Measurements from ENCODE around the gene ALG3. TPM values are rescaled to one million over a fixed set of nuclear protein-coding genes. Genes with fewer than 3 reads are reported as not detected.

ALG3 gene
- total and polyA plus RNA-seq, 9 of the 15 experiments (the other 6 are each of a cell fraction or from before 2014, with no cell fraction given): 37.5 to 107 (median 80.1) TPM

- no peak for TF ChIP-seq DACH1 (IDR thresholded peaks at IDR 0.05; ENCODE audit: partially characterized antibody)
- TF ChIP-seq TFAM (CRISPR knock-in tag; conservative IDR thresholded peaks at IDR 0.05): no peak
Measured at GRCh38 chr3:184222521-184222920, 26.2 kb downstream of the ALG3 start (continued).

- no peaks in the 10 kb centered on the region for H3K9me3 ChIP-seq (replicated peaks; ENCODE audit: control insufficient read depth, insufficient read depth, low read depth, low read length)
- H3K79me2 ChIP-seq (ENCODE audit: control insufficient read depth, insufficient read depth, low read length): no peaks in the 10 kb centered on the region
- DNase-seq (ENCODE audit: extremely low read depth in 1 of 4, low spot score in 3 of 4) (no peak), ATAC-seq (no peak), FAIRE-seq (no peak)
- H3K27ac ChIP-seq (ENCODE audit: extremely low read depth, low read depth, low read length): no peak overlapping the region
- no peaks in the 10 kb centered on the region for H3K4me1 ChIP-seq (replicated peaks in 1 of 2; ENCODE audit: control insufficient read depth in 2 of 2, insufficient read depth in 2 of 2, low read length in 2 of 2)
- ChIA-PET POLR2A (interaction anchor here (0.5 to 1.5 kb wide), 3 partner anchors 9 to 357 kb away, joined by 3 read pairs; no protein-coding TSS in a partner anchor), CTCF (ENCODE audit: low intra/inter-chr PET ratio) (no interaction called here)
- H3K4me2 ChIP-seq (ENCODE audit: insufficient read depth, low read length): no peak overlapping the region
- H4K20me1 ChIP-seq (replicated peaks; ENCODE audit: control insufficient read depth, insufficient read depth, low read length): no peaks in the 10 kb centered on the region
- TF ChIP-seq ZZZ3 (IDR thresholded peaks at IDR 0.05): no peak
- 0 out of 2 replicates have a peak, but pooled peaks have one; percentile 24 for TF ChIP-seq SPI1 (IDR thresholded peaks at IDR 0.05; ENCODE audit: borderline replicate concordance, low read depth, low read length)
- WGBS (ENCODE audit: insufficient coverage, low coverage, missing lambda C conversion rate): 0% methylated on average over 4 of the region's 4 CpGs
- in situ Hi-C loops (cut with MboI): no loop called here
- peaks cover 24 to 38% of the 10 kb centered on the region in 2 experiments; a peak in 4 of 5 replicates for H3K27me3 ChIP-seq (ENCODE audit: control insufficient read depth in 2 of 2, insufficient read depth in 2 of 2, low read length in 2 of 2)
- no peak overlapping the region for H2AFZ ChIP-seq (ENCODE audit: low read depth, low read length)
- no peaks in the 10 kb centered on the region for H3K9me1 ChIP-seq (ENCODE audit: control insufficient read depth, insufficient read depth, low read length)
- no peak overlapping the region for H3K4me3 ChIP-seq
- no TSS peak for BruUV-seq (replicated peaks)
- H3K36me3 ChIP-seq (ENCODE audit: control insufficient read depth, insufficient read depth, low read length): no peaks in the 10 kb centered on the region
- intact Hi-C loops (cut with micrococcal nuclease): no loop called here
- H3K9ac ChIP-seq (ENCODE audit: insufficient read depth in 1 of 2, low read depth in 2 of 2, low read length in 2 of 2): no peak overlapping the region
Measured at GRCh38 chr3:184218814-184219213, 29.9 kb downstream of the ALG3 start.

- POLR2A ChIA-PET: interaction anchor here (0.5 to 1.1 kb wide), 4 partner anchors 12 to 46 kb away, joined by 3 to 4 read pairs (median 3); no protein-coding TSS in a partner anchor
Measured at GRCh38 chr3:184211718-184212117, 37.0 kb downstream of the ALG3 start.

More at GRCh38 chr3:184211718-184212117, 37.0 kb downstream of the ALG3 start:
- Histone ChIP-seq H3K27me3 (ENCODE audit: control insufficient read depth in 2 of 2, insufficient read depth in 2 of 2, low read length in 2 of 2) (peaks cover 26 to 33% of the 10 kb centered on the region in 2 experiments; a peak in 4 of 5 replicates), H2AFZ (ENCODE audit: low read depth, low read length) (no peak overlapping the region), H3K36me3 (ENCODE audit: control insufficient read depth, insufficient read depth, low read length) (no peaks in the 10 kb centered on the region), H3K9me1 (ENCODE audit: control insufficient read depth, insufficient read depth, low read length) (no peaks in the 10 kb centered on the region), H3K79me2 (ENCODE audit: control insufficient read depth, insufficient read depth, low read length) (no peaks in the 10 kb centered on the region), H3K4me3 (no peak overlapping the region), H3K27ac (ENCODE audit: extremely low read depth, low read depth, low read length) (no peak overlapping the region), H4K20me1 (replicated peaks; ENCODE audit: control insufficient read depth, insufficient read depth, low read length) (no peaks in the 10 kb centered on the region), H3K9me3 (replicated peaks; ENCODE audit: control insufficient read depth, insufficient read depth, low read depth, low read length) (no peaks in the 10 kb centered on the region), H3K9ac (ENCODE audit: insufficient read depth in 1 of 2, low read depth in 2 of 2, low read length in 2 of 2) (no peak overlapping the region), H3K4me2 (ENCODE audit: insufficient read depth, low read length) (no peak overlapping the region), H3K4me1 (replicated peaks in 1 of 2; ENCODE audit: control insufficient read depth in 2 of 2, insufficient read depth in 2 of 2, low read length in 2 of 2) (no peaks in the 10 kb centered on the region; a peak in 1 of 5 replicates)
- no peak for FAIRE-seq
- DNase-seq (ENCODE audit: extremely low read depth in 1 of 4, low spot score in 3 of 4): no peak
- ATAC-seq: no peak
- in situ Hi-C loops (cut with MboI): no loop called here
- 17% methylated on average over 5 of the region's 5 CpGs for WGBS (ENCODE audit: insufficient coverage, low coverage, missing lambda C conversion rate)
- intact Hi-C loops (cut with micrococcal nuclease): no loop called here
- BruUV-seq (replicated peaks): no TSS peak
- CTCF ChIA-PET (ENCODE audit: low intra/inter-chr PET ratio): no interaction called here
- TF ChIP-seq FOXK1 (CRISPR knock-in tag; IDR thresholded peaks at IDR 0.05; ENCODE audit: borderline replicate concordance) (no peak), HMBOX1 (IDR thresholded peaks at IDR 0.05) (no peak), SMARCA4 (IDR thresholded peaks at IDR 0.05) (no peak), LARP7 (IDR thresholded peaks at IDR 0.05) (no peak), DEAF1 (CRISPR knock-in tag; IDR thresholded peaks at IDR 0.05) (no peak), ZNF324 (CRISPR knock-in tag; IDR thresholded peaks at IDR 0.05) (no peak), MCM3 (IDR thresholded peaks at IDR 0.05) (no peak), XRCC3 (IDR thresholded peaks at IDR 0.05) (no peak)

Data from K562 (cell line).